MG63 (cell line): Measurements from ENCODE around the gene EVC2. TPM values are rescaled to one million over a fixed set of nuclear protein-coding genes. Genes with fewer than 3 reads are reported as not detected.

Experiments used
- DNase-seq: peaks from one replicate; pipeline ENCODE4 v3.0.0-alpha.2; 2020
- H3K27me3 ChIP-seq: fragments of 250-450 bp; sonication (Bioruptor Pico); 2 replicates; pipeline ENCODE4 v1.5.1; 2020; ENCODE audit warnings: mild to moderate bottlenecking, moderate library complexity
- H3K36me3 ChIP-seq: fragments of 250-450 bp; sonication (Bioruptor Pico); 2 replicates; pipeline ENCODE4 v1.5.1; 2020; ENCODE audit warnings: mild to moderate bottlenecking, moderate library complexity
- H3K4me3 ChIP-seq: fragments of 250-450 bp; sonication (Bioruptor Pico); 2 replicates; pipeline ENCODE4 v1.5.1; 2020; ENCODE audit warnings: mild to moderate bottlenecking, moderate library complexity
- H3K9me3 ChIP-seq: fragments of 250-450 bp; sonication (Bioruptor Pico); 2 replicates; pipeline ENCODE4 v1.5.1; 2020; ENCODE audit warnings: mild to moderate bottlenecking, moderate library complexity
- total RNA-seq: library from RNA; depleted of rRNA; stranded (reverse); fragments of >200 nt; shearing (Covaris generic); gene quantifications from 2 replicates; pipeline ENCODE4 v1.2.3, GENCODE V29; 2014; ENCODE audit warnings: low replicate concordance

Gene EVC2
- total RNA-seq, 1 experiment from 2014 or later: not detected

- Histone ChIP-seq H3K36me3 (no peaks in the 10 kb centered on the region), H3K27me3 (no peaks in the 10 kb centered on the region)
These were observed 41.6 kb downstream of the EVC2 start for GRCh38 chr4:5666741-5667140.

GRCh38 chr4:5664778-5665177, 43.6 kb downstream of the EVC2 start:
- Histone ChIP-seq H3K4me3 (no peak overlapping the region), H3K36me3 (no peaks in the 10 kb centered on the region), H3K27me3 (no peaks in the 10 kb centered on the region), H3K9me3 (no peaks in the 10 kb centered on the region)
- no peak for DNase-seq

More at GRCh38 chr4:5666741-5667140, 41.6 kb downstream of the EVC2 start:
- DNase-seq: no peak
- no peaks in the 10 kb centered on the region for H3K9me3 ChIP-seq
- no peak overlapping the region for H3K4me3 ChIP-seq

GRCh38 chr4:5662555-5662954, 45.8 kb downstream of the EVC2 start:
- DNase-seq: no peak
- Histone ChIP-seq H3K4me3 (no peak overlapping the region), H3K36me3 (no peaks in the 10 kb centered on the region), H3K27me3 (no peaks in the 10 kb centered on the region), H3K9me3 (no peaks in the 10 kb centered on the region)

GRCh38 chr4:5661237-5661636, 47.1 kb downstream of the EVC2 start:
- no peak for DNase-seq
- H3K36me3 ChIP-seq: no peaks in the 10 kb centered on the region
- no peaks in the 10 kb centered on the region for H3K27me3 ChIP-seq
- H3K9me3 ChIP-seq: no peaks in the 10 kb centered on the region
- no peak overlapping the region for H3K4me3 ChIP-seq

- Histone ChIP-seq H3K4me3 (no peak overlapping the region), H3K27me3 (no peaks in the 10 kb centered on the region), H3K36me3 (no peaks in the 10 kb centered on the region), H3K9me3 (no peaks in the 10 kb centered on the region)
- no peak for DNase-seq
These were observed 48.2 kb downstream of the EVC2 start for GRCh38 chr4:5660185-5660584.

GRCh38 chr4:5658974-5659373, 49.4 kb downstream of the EVC2 start:
- DNase-seq: no peak
- Histone ChIP-seq H3K4me3 (no peak overlapping the region), H3K36me3 (no peaks in the 10 kb centered on the region), H3K9me3 (no peaks in the 10 kb centered on the region), H3K27me3 (no peaks in the 10 kb centered on the region)

- no peaks in the 10 kb centered on the region for H3K36me3 ChIP-seq
- no peaks in the 10 kb centered on the region for H3K27me3 ChIP-seq
- DNase-seq: no peak
- no peak overlapping the region for H3K4me3 ChIP-seq
- H3K9me3 ChIP-seq: no peaks in the 10 kb centered on the region
These were observed 51.9 kb downstream of the EVC2 start for GRCh38 chr4:5656415-5656814.

GRCh38 chr4:5654791-5655190, 53.6 kb downstream of the EVC2 start:
- H3K27me3 ChIP-seq: no peaks in the 10 kb centered on the region
- DNase-seq: no peak
- H3K4me3 ChIP-seq: no peak overlapping the region
- H3K36me3 ChIP-seq: no peaks in the 10 kb centered on the region
- H3K9me3 ChIP-seq: no peaks in the 10 kb centered on the region

GRCh38 chr4:5651089-5651488, 57.3 kb downstream of the EVC2 start:
- no peak overlapping the region for H3K4me3 ChIP-seq
- H3K36me3 ChIP-seq: no peaks in the 10 kb centered on the region
- no peaks in the 10 kb centered on the region for H3K27me3 ChIP-seq
- DNase-seq: no peak
- H3K9me3 ChIP-seq: no peaks in the 10 kb centered on the region

- Histone ChIP-seq H3K36me3 (no peaks in the 10 kb centered on the region), H3K4me3 (no peak overlapping the region), H3K9me3 (no peaks in the 10 kb centered on the region), H3K27me3 (no peaks in the 10 kb centered on the region)
- DNase-seq: no peak
These were observed 58.3 kb downstream of the EVC2 start for GRCh38 chr4:5650040-5650439.

- no peak overlapping the region for H3K4me3 ChIP-seq
- no peaks in the 10 kb centered on the region for H3K36me3 ChIP-seq
- no peaks in the 10 kb centered on the region for H3K9me3 ChIP-seq
- no peak for DNase-seq
- H3K27me3 ChIP-seq: no peaks in the 10 kb centered on the region
These were observed 61.0 kb downstream of the EVC2 start for GRCh38 chr4:5647351-5647750.

- Histone ChIP-seq H3K9me3 (no peaks in the 10 kb centered on the region), H3K4me3 (no peak overlapping the region), H3K27me3 (no peaks in the 10 kb centered on the region), H3K36me3 (no peaks in the 10 kb centered on the region)
- DNase-seq: no peak
These were observed 68.3 kb downstream of the EVC2 start for GRCh38 chr4:5640096-5640495.

GRCh38 chr4:5639556-5639955, 68.8 kb downstream of the EVC2 start:
- H3K4me3 ChIP-seq: no peak overlapping the region
- H3K36me3 ChIP-seq: no peaks in the 10 kb centered on the region
- no peak for DNase-seq
- H3K27me3 ChIP-seq: no peaks in the 10 kb centered on the region
- no peaks in the 10 kb centered on the region for H3K9me3 ChIP-seq

GRCh38 chr4:5638976-5639375, 69.4 kb downstream of the EVC2 start:
- no peaks in the 10 kb centered on the region for H3K36me3 ChIP-seq
- no peak for DNase-seq
- no peaks in the 10 kb centered on the region for H3K9me3 ChIP-seq
- no peaks in the 10 kb centered on the region for H3K27me3 ChIP-seq
- no peak overlapping the region for H3K4me3 ChIP-seq

- no peak for DNase-seq
These were observed 70.0 kb downstream of the EVC2 start for GRCh38 chr4:5638316-5638715.

GRCh38 chr4:5636766-5637670, 71.3 kb downstream of the EVC2 start:
- H3K9me3 ChIP-seq: no peaks in the 10 kb centered on the region
- no peak overlapping the region for H3K4me3 ChIP-seq
- H3K36me3 ChIP-seq: no peaks in the 10 kb centered on the region
- no peak for DNase-seq
- H3K27me3 ChIP-seq: no peaks in the 10 kb centered on the region

More at GRCh38 chr4:5638316-5638715, 70.0 kb downstream of the EVC2 start:
- Histone ChIP-seq H3K27me3 (no peaks in the 10 kb centered on the region), H3K36me3 (no peaks in the 10 kb centered on the region), H3K9me3 (no peaks in the 10 kb centered on the region), H3K4me3 (no peak overlapping the region)

GRCh38 chr4:5635826-5636195, 72.5 kb downstream of the EVC2 start:
- no peak overlapping the region for H3K4me3 ChIP-seq
- no peaks in the 10 kb centered on the region for H3K27me3 ChIP-seq
- H3K9me3 ChIP-seq: no peaks in the 10 kb centered on the region
- no peaks in the 10 kb centered on the region for H3K36me3 ChIP-seq
- DNase-seq: no peak

GRCh38 chr4:5632571-5632970, 75.8 kb downstream of the EVC2 start:
- no peak for DNase-seq
- Histone ChIP-seq H3K4me3 (no peak overlapping the region), H3K27me3 (no peaks in the 10 kb centered on the region), H3K9me3 (no peaks in the 10 kb centered on the region), H3K36me3 (no peaks in the 10 kb centered on the region)
